HG03060 (cell line): ENCODE results near the gene C17orf50.

ENCODE experiments used
- ATAC-seq: cut with Tn5 transposase; IDR thresholded peaks from one replicate; pipeline ENCODE4 v1.9.1; 2021; ENCODE audit warnings: low read depth, moderate number of reproducible peaks; ENCODE audit not compliant: unreplicated experiment

Gene C17orf50

GRCh38 chr17:35760587-35760986 lies at the start of gene C17orf50:
Gene C17orf50 (plus strand): TSS chr17:35760887. CDS start chr17:35760942, 55 bp downstream.
- ATAC-seq = no peak

DNA sequence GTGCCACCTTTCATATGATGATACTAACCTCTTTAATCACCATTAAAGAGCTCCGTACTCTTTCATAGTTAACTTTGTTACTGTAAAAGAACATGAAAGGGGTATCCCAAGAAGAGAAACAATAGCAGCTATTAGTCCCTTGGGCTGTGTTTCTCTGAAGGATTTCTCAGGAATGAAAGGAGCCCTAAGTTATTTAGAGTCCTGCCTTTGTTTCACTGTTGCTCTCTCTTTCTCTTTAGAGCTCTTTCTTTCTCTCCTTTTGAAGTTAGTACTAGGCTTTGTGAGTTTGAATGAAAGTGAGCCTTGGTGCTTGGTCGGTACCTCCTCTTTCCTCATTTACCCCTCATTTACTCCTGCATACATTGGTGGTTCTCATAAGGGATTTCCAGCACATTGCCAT lies 49.7 kb upstream of the C17orf50 start:
- ATAC-seq = no peak

- no peak for ATAC-seq
These were observed 47.5 kb upstream of the C17orf50 start for GRCh38 chr17:35713069-35713728.

DNA sequence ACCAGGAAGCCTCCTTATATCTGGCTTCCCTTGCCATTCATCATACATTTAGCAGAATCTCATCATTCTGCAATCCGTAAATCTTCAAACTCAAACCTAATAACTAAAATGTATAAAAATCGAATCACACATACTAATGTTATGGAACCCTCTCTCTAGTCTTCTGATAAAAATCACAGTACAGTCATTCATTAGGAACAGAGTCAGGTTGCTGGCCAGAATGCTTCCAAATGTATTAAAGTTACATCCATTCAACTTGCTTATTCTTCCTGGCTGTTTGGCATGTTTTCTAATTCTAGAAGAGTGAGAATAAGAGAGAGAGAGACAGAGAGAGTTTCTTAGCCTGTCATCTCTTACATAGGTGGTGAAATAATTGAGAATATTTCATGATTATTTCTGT lies 45.7 kb upstream of the C17orf50 start:
- no peak for ATAC-seq

DNA sequence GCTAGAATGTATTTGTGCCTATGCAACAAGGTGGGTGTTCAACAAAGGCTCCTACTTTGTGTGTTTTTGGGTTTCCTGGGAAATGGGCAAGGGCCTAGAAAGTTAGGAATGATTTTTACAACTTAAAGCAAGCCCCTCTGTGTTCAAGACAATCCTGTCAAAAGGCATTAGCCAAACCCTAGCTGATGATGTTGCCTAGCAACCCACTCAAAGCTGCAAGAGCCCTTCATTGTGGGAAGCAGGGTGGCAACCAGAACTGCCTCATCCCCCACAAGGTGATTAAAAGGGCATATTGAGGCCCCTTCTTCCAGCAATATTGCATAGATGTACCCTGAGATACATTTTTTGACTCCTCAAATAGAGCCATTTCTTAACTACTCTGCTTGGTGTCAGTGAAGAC lies 45.3 kb upstream of the C17orf50 start:
- no peak for ATAC-seq

- ATAC-seq = no peak
These were observed 44.5 kb upstream of the C17orf50 start for GRCh38 chr17:35716173-35716572.

DNA sequence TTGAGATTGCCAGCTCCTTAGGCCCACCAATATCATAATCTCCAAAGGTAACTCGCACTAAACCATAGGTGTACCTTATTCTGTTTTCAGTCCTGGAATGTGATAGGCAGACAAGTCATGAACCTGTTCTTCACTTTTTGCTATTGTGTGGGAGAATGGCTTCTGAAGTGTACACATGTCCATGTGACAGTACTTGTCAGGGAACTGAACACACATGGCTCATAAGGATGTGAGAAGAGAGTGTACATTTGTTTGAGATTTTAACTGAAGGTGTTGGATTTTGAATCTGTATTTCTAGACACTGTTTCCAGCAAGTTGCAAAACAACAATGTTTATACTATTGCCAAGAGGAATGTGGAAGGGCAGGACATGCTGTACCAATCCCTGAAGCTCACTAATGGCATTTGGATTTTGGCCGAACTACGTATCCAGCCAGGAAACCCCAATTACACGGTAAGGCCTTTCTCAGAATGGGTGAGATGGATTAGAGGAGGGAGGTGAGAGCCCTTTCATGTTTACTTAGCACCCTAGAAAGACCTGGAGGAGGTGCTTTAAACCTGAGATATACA lies 43.7 kb upstream of the C17orf50 start:
- ATAC-seq = no peak

DNA sequence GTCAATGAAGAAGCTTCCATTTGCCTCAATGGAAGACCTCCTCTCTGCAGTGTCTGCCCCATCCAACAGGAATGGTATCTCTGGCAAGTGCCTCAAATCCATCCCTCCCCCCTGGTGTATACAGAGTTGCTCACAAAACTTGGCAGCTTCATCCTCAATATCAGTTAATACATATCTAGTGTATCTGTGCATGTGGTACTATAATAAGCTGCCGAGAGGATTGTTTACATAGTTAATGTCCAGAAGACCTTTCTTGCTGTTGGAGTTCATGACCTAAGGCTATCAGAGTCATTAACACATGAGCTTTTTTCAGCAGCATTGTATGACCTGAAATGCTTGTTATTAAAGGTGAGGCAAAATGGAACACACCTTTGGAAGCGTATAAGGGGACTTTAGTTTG lies 43.2 kb upstream of the C17orf50 start:
- no peak for ATAC-seq

DNA sequence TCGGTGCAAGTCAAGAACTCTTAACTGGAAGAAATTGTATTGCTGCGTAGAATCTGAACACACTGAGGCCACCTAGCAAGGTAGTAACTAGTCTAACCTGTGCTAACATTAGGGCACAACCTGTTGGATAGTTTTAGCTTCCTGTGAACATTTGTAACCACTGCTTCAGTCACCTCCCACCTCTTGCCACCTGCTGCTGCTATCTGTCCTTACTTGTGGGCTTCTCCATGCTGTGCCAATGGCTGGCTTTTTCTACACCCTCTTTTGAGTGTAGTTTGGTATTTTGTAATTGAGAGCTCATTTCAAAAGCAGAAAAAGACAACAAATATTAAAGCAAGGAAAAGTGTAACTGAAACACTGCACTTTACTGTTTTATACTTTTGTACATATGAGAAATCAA lies 37.0 kb upstream of the C17orf50 start:
- no peak for ATAC-seq

GRCh38 chr17:35725058-35725457 lies 35.6 kb upstream of the C17orf50 start:
- no peak for ATAC-seq

DNA sequence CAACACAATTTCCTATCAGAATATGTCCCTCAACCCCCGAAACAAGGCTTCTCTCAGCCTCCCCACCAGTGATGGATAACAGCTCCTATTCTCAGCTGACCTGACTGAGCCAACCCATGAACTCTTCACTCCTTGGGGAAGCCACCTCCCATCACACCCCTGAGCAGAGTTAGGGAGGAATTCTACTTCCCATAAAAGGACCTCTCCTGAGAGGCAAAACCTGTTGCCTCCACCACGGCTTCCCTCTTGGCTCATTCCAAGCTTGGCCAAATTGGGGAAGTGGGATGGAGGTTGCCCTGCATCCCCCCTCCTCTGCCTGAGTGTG lies 34.9 kb upstream of the C17orf50 start:
- ATAC-seq = no peak

DNA sequence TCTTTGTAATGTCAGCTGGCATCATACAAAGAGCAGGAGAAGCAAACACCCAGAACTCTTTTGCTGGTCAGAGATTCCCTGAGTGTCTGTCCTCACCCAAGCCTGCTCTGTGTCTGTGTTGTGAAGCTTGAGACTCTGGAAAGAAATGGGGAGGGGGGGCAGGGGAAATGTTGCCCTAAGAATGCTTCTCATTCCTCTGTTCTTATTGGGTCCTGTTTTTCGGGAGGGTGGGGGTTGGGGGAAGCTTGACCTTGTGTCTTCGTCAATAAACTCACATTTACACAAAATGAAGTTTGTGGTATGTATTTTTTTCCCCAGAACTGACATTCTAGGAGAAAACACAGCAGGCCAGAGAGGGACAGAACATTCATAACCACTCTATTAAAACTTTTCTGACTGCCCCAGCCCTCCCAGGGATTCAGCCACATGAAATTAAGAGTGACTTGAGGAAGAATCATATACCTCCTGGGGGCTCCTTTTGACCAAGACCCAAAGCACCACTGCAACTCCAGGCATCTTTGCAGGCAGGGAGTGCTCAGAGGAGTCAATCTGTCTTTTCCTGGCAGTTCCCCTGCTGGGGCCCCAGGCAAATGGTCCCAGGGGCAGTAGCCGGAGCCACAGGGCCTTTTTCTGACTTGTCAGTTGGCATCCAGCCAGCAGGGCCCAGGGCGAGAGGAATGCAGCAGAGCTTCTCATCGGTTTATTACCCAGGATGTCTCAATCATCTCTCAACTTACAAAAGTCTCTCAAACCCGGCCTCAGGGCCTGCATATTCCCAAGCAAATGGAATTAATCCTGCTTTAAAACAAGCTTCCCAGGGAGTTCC lies 34.3 kb upstream of the C17orf50 start:
- ATAC-seq = no peak

DNA sequence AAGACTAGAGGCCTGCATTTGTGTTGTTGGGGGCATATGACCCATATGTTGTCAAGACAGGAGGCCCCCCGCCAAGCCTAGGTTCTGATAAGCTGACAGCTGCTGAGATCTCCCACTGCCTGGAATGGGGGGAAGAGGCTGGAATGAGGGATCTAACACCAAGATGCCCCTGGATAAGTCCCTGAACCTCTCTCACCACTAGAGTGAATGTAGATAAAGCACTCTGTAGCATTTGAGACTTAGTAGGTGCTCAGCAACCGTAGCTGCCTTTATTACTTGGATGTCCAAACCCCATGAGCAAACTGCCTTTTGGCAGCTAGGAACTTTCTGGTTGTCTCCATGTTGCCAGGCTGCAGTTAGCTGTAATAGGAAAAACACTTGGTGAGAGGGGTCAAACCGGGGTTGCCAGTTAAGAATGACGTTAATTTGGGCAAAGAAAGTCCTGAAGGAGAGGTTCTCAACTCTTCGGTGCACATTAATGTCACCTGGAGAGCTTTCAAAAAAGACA lies 33.7 kb upstream of the C17orf50 start:
- no peak for ATAC-seq

DNA sequence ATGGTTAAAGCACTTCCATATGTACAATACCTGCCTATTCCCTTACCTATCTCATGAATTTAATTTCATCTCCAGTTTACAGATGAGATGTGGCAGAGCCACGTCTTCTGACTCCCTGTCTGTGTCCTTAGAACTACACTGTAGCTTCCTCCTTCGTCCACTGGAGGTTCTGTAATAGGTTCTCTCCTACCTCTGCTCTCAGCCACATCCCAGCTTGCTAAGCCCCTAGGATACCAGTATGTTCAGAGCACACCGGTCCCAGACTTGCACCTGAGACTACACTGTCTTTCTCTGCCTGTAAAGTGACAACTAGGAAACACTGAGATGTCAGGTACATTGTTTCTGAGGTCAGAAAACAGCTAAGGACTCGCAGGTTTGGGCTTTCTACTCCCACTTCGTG lies 33.1 kb upstream of the C17orf50 start:
- no peak for ATAC-seq

- no peak for ATAC-seq
These were observed 32.1 kb upstream of the C17orf50 start for GRCh38 chr17:35728551-35728950.

GRCh38 chr17:35729405-35729833 lies 31.3 kb upstream of the C17orf50 start:
- ATAC-seq = no peak

GRCh38 chr17:35730400-35731005 lies 30.2 kb upstream of the C17orf50 start:
- no peak for ATAC-seq

- ATAC-seq = no peak
These were observed 29.3 kb upstream of the C17orf50 start, which contains the start of gene RASL10B for GRCh38 chr17:35731239-35731916. Gene RASL10B (plus strand): TSS chr17:35731639. CDS start chr17:35735185, 3,546 bp downstream.

DNA sequence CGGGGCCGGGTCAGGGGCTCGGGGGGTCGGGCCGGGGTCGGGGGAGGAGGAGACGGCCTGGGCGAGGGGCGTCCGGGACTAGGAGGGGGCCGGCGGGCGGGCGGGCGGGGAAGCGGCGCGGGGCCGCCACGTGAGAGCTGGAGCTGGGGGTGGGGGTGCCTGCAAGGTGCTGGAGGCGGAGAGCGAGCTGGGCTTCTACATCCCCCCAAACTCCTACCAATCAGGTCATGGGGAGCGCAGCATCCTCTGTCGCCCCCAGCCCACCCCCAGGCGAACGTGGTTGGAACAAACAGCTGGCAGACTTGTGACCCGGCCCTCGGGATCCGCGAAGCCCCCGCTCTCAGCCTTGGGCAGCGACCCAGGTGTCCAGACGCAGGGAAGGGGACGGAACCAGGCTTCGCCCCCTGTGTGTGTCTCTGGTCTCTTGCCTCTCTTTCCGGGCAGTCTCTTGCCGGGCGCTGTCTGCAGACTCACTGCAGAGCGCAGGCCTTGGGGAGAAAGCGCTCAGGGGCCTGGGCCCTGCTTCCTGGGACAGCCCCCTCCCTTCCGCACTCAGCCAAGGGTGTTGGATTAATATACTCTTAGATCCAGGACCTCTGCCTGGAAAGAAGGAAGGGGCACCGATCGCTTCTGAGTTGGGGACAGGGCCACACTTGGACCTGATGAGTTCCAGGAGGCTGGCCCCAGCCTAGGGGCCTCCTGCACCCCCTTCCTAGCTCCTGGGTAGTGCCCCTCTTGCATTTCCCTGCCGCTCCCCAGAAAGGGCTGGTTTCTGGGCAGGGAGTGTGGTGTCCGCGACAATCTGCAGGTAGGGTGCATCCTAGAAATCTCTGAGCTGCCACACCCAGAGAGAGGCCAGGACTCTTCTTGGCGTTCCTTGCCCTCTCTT lies 28.5 kb upstream of the C17orf50 start:
- ATAC-seq = no peak

DNA sequence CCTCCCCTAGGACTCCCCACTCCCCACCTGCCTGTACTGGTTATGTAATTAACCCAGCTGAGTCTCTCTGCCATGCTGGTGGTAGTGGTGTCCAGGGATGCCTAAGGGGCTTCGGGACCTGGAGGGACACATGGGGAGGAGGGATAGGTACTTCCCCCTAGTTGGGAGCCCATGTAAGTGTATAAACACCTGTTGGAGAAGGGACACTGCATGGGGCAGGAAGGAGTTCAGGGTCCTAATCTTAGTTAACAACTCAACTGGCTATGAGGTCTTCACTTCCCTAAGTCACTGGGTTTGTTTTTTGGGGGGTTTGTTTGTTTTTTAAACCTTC lies 27.9 kb upstream of the C17orf50 start:
- no peak for ATAC-seq
